Skeletal muscle tissue (tissue), 4 donors: Measurements from ENCODE around the gene GPR162. TPM values are rescaled to one million over a fixed set of nuclear protein-coding genes. Genes with fewer than 3 reads are reported as not detected.

Experiments used
- H3K27ac ChIP-seq: one replicate; pipeline ENCODE4 v1.7.0; 2013; ENCODE audit warnings: mild to moderate bottlenecking, low read depth, low read length, inconsistent platforms
- H3K27me3 ChIP-seq, 3 donors: one replicate each; pipeline ENCODE4 v1.7.0; 2013; ENCODE audit warnings: low read length in 3 of 3; ENCODE audit not compliant: control insufficient read depth in 3 of 3, insufficient read depth in 3 of 3
- H3K36me3 ChIP-seq, 3 donors: one replicate each; pipeline ENCODE4 v1.7.0; 2013; ENCODE audit warnings: low read length in 3 of 3; ENCODE audit not compliant: control insufficient read depth in 3 of 3, insufficient read depth in 3 of 3
- H3K4me1 ChIP-seq, 3 donors: one replicate each; pipeline ENCODE4 v1.7.0; 2013; ENCODE audit warnings: low read length in 3 of 3, mild to moderate bottlenecking in 3 of 3; ENCODE audit not compliant: control insufficient read depth in 3 of 3, insufficient read depth in 3 of 3
- H3K4me3 ChIP-seq, 3 donors: one replicate each; pipeline ENCODE4 v1.7.0; 2013; ENCODE audit warnings: low read length in 3 of 3
- H3K9ac ChIP-seq, 3 donors: one replicate each; pipeline ENCODE4 v1.7.0; 2013; ENCODE audit warnings: low read length in 3 of 3, mild to moderate bottlenecking in 3 of 3, moderate library complexity in 2 of 3, low read depth in 1 of 3
- H3K9me3 ChIP-seq, 3 donors: one replicate each; pipeline ENCODE4 v1.7.0; 2013; ENCODE audit warnings: low read length in 3 of 3; ENCODE audit not compliant: control insufficient read depth in 3 of 3
- total RNA-seq: library from RNA; depleted of rRNA; stranded (reverse); fragments of >200 nt; gene quantifications from one replicate; pipeline ENCODE4 v1.2.3, GENCODE V29; 2014
- donor health status: Osteomylitis.

The GPR162 gene
- total RNA-seq, 1 donor from 2014 or later, result 8.9 TPM

DNA sequence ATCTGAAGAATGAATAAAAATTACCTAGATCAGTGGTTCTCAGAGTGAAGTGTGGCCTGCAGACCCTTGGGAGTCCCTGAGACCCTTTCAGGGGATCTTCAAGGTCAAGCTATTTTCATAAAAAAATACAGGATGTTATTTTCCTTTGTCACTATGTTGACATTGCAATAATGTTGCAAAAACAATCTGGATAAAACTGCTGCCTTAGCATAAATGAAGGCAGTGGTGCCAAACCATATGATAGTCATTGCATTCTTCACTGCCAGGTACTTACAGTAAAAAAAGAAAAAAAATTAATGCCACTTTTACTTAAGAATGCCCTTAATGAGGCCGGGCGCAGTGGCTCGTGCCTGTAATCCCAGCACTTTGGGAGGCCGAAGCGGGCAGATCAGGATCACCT is 34.3 kb upstream of the GPR162 start:
- Histone ChIP-seq H3K27ac (no peak overlapping the region), H3K4me1 (peaks cover 0 to 3% (median 0%) of the 10 kb centered on the region in 3 donors), H3K36me3 (no peaks in the 10 kb centered on the region), H3K27me3 (no peaks in the 10 kb centered on the region), H3K9me3 (no peaks in the 10 kb centered on the region), H3K9ac (no peak overlapping the region), H3K4me3 (no peak overlapping the region)

DNA sequence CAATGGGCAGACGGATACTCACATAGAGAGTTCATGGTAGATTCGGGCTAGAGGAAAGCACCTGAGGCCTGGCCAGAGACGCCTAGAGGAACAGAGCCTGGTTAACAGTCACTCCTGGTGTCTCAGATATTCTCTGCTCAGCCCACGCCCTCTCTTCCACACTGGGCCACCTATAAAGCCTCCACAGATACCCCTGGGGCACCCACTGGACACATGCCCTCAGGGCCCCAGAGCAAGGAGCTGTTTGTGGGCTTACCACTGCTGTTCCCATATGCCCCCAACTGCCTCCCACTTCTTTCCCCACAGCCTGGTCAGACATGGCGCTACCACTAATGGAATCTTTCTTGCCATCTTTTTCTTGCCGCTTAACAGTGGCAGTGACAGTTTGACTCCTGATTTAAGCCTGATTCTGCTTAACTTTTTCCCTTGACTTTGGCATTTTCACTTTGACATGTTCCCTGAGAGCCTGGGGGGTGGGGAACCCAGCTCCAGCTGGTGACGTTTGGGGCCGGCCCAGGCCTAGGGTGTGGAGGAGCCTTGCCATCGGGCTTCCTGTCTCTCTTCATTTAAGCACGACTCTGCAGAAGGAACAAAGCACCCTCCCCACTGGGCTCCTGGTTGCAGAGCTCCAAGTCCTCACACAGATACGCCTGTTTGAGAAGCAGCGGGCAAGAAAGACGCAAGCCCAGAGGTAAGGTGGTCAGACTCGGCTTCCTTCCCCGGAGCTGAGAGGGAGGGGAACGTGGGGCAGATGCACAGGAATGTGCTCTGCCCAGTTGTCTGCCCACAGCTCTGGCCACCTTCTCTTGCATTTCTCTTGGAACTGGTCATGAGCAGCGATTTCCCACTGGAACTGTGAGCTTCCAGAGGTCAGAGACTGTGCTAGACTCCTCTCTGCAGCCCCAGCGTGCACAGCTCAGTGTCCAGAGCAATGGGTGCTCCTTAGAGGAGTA is 32.4 kb upstream of the GPR162 start, which contains the start of gene CD4:
Gene CD4 (plus strand): TSS at position 557 of the 953 bp plus-strand sequence. CDS start 10,611 bp downstream, outside the sequence.
- Histone ChIP-seq H3K27ac (peak within 1 kb of the TSS; percentile 68), H3K9ac (no peak within 1 kb of the TSS), H3K27me3 (peaks cover 0 to 5% (median 3%) of the 10 kb centered on the region in 3 donors), H3K36me3 (no peaks in the 10 kb centered on the region), H3K9me3 (no peaks in the 10 kb centered on the region), H3K4me3 (peak within 1 kb of the TSS; percentile 11 to 54 (median 13)), H3K4me1 (peaks cover 0 to 3% (median 2%) of the 10 kb centered on the region in 3 donors)

DNA sequence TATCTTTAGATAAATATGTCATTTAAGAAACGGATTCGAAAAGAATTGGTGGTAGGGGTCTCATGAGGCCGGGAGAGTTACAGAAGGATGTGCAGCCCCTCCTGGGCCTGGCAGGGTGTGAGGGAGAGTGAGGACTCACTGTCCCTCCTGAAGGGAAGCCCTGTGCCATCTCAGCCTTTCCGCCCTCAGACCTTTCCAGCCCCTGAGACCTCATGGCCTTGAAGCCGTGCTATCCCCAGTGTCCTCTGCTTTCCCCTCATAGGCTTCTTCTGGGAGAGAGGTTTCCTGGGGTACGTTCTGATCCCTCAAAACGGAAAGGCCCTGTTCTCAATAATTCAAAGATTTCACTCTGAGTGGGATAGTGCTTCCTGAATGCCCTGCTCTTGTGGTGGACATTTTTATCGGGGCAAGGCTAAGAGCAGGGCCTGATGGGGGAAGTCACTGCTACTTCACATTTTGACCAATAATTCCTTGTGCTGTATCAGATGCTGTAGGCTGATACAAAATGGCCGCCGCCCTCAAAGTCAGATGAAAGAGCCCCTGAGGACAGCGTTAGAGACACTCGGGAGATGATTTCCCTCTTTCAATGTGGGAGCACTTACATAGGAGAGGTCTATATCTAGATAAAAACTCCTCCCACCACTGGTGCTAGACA is 31.0 kb upstream of the GPR162 start:
- H3K36me3 ChIP-seq, result no peaks in the 10 kb centered on the region
- peaks cover 0 to 3% (median 2%) of the 10 kb centered on the region in 3 donors for H3K4me1 ChIP-seq
- no peak overlapping the region for H3K27ac ChIP-seq
- peak overlapping the region in 1 of 3 donors; percentile 54 for H3K4me3 ChIP-seq
- H3K27me3 ChIP-seq, result peaks cover 0 to 7% (median 3%) of the 10 kb centered on the region in 3 donors
- H3K9me3 ChIP-seq, result no peaks in the 10 kb centered on the region
- no peak overlapping the region for H3K9ac ChIP-seq

DNA sequence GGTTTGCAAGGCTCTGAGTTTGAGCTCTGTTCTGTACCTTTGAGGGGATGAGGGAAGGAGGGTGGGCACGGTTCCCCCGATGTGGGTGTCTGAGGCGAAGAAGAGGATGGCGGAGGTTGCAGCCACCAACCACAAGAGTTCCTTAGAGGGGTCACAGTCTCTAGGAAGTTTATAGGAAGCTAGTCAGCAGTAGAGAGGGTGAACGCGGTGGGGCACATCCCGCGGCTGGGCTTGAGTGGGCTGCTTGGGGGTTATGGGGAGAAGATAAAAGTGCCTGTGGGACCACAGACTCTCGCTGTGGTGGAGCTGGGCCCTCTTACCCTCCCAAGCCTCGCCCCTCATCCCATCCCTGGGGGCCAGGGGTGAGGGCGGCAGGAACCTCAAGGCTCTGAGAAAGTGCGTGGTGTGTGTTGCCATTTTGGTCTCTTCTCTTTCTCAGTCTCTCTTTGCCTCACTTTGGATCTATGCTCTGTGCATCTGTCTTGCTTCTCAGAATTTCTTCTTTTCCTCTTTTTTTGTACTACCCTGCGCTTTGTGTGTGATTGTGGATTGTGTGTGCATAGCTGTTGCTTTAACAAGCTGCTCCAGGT is 29.6 kb upstream of the GPR162 start:
- Histone ChIP-seq H3K9ac (no peak overlapping the region), H3K27ac (peak overlapping the region; percentile 36), H3K27me3 (peaks cover 3 to 9% (median 6%) of the 10 kb centered on the region in 3 donors), H3K4me1 (peaks cover 0 to 3% (median 2%) of the 10 kb centered on the region in 3 donors), H3K36me3 (no peaks in the 10 kb centered on the region), H3K4me3 (no peak overlapping the region), H3K9me3 (no peaks in the 10 kb centered on the region)

DNA sequence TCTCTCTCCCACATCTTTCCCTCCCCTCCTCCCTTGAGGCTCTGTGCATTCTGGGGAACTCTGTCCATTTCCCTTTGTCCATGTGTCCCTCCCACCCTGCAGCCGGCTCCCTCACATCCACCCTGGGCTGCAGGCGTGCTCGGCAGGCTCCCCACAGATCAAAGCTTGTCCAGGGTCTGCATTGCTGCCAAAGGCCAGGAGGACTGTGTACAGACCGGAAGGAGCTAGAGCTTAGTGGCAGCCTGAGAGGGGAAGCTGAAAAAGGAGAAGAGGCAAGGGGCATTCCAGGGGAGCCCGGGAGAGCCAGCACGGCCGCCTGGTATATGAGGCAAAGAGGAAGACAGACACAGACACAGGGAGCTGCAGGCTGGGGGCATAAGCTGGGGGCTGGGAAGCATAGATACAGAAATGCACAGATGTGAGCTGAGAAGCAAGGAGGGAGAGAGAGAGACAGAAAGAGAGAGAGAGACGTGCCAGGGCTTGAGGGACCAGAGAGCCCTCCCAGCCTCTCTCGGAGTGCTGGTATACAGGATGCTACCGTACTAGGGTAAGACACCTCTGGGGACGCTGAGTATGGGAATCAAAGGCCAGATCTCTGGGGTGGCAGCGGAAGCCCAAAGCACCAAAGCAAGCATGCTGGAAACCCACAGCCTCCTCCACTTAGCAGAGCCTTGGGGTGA is 29.0 kb upstream of the GPR162 start:
- Histone ChIP-seq H3K4me1 (peaks cover 0 to 3% (median 2%) of the 10 kb centered on the region in 3 donors), H3K9ac (no peak overlapping the region), H3K36me3 (no peaks in the 10 kb centered on the region), H3K4me3 (no peak overlapping the region), H3K27me3 (peaks cover 3 to 9% (median 6%) of the 10 kb centered on the region in 3 donors), H3K9me3 (no peaks in the 10 kb centered on the region), H3K27ac (peak overlapping the region; percentile 36)

DNA sequence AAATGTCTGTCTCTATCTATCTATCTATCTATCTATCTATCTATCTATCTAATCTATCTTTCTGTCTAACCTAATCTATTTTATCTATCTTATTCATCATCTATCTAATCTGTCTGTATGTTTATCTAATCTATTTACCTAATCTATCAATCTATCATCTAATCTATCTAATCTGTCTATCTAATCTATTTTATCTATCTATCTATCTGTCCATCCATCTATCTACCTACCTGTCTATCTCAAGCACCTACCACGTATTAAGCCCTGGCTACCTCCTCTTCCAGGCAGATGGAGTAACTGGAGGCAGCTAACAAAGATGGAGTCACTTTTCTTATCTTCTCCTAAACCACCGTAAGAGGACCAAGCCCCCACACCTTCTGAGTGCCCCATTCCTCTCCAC is 26.5 kb upstream of the GPR162 start:
- H3K36me3 ChIP-seq, result no peaks in the 10 kb centered on the region
- H3K4me3 ChIP-seq, result no peak overlapping the region

DNA sequence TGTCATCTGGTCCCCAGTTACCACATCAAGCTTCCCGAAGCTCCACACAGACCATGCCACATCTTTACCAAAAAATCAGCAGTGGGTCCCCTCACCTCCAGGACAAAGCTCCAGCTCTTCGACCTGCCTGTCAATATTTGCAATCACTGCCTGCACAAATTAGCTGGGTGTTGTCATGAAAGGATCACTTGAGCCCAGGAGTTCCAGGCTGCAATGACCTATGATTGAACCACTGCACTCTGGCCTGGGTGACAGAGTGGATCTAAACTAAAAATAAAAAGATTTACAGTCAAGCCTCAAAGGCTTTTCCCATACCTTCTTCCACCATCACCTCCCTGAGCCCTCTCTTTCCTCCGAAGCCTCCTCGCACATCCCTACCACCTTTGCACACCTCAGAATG is 25.0 kb upstream of the GPR162 start:
- Histone ChIP-seq H3K4me1 (peaks cover 0 to 2% (median 0%) of the 10 kb centered on the region in 3 donors), H3K9ac (no peak overlapping the region), H3K9me3 (no peaks in the 10 kb centered on the region), H3K27ac (no peak overlapping the region), H3K27me3 (peaks cover 3 to 9% (median 6%) of the 10 kb centered on the region in 3 donors), H3K4me3 (no peak overlapping the region), H3K36me3 (no peaks in the 10 kb centered on the region)

More for the DNA sequence above, 26.5 kb upstream of the GPR162 start:
- peaks cover 3 to 9% (median 6%) of the 10 kb centered on the region in 3 donors for H3K27me3 ChIP-seq
- no peaks in the 10 kb centered on the region for H3K9me3 ChIP-seq
- H3K4me1 ChIP-seq, result peaks cover 0 to 2% (median 0%) of the 10 kb centered on the region in 3 donors
- no peak overlapping the region for H3K27ac ChIP-seq
- no peak overlapping the region for H3K9ac ChIP-seq

DNA sequence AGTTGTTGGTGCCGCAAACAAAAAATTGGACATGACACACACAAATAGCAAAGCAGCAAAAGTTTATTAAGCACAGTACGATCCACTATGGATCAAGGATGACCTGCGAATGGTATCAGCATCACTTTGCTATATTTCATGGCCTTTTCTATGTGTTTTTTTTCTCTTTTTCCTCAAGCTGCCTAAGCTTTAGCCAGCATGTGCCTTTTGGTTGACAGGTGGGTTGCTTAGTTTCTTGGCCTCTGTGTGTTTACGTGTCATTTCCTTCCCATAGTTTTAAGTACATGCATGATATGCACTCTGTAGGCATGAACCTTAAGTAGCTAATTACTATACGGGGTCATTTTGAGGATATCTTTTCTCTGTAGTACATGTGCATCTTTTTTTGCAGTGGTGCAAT is 22.5 kb upstream of the GPR162 start:
- H3K27ac ChIP-seq, result no peak overlapping the region
- H3K9me3 ChIP-seq, result no peaks in the 10 kb centered on the region
- H3K9ac ChIP-seq, result no peak overlapping the region
- no peaks in the 10 kb centered on the region for H3K36me3 ChIP-seq
- H3K4me3 ChIP-seq, result no peak overlapping the region
- peaks cover 0 to 6% (median 5%) of the 10 kb centered on the region in 3 donors for H3K27me3 ChIP-seq
- H3K4me1 ChIP-seq, result no peaks in the 10 kb centered on the region

DNA sequence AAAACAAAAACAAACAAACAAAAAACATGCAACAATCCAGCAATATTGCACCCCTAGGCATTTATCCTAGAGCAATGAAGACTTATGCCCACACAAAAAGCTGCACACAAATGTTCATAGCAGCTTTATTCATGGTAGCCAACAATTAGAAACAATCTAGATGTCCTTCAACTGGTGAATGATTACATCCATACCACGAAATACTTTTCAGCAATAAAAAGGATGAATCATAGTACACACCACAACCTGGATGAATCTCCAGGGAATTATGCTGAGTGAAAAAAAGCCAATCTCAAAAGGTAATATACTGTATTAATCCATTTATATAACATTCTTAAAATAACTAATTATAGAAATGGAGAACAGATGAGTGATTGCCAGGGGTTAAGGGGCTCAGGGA is 14.5 kb upstream of the GPR162 start:
- Histone ChIP-seq H3K4me1 (no peaks in the 10 kb centered on the region), H3K9me3 (no peaks in the 10 kb centered on the region), H3K4me3 (no peak overlapping the region)

More for the DNA sequence above, 14.5 kb upstream of the GPR162 start:
- Histone ChIP-seq H3K27me3 (no peaks in the 10 kb centered on the region), H3K27ac (no peak overlapping the region), H3K9ac (no peak overlapping the region), H3K36me3 (no peaks in the 10 kb centered on the region)
